Measurements from ENCODE around the gene FGF12.

GRCh38 chr3:192639987-192640386 is 87.4 kb downstream of the FGF12 start:
- TF ChIP-seq POLR2AphosphoS5 (IDR thresholded peaks at IDR 0.05; ENCODE audit: low read depth, low read length) (no peak), CTCF (IDR thresholded peaks at IDR 0.05) (no peak), REST (IDR thresholded peaks at IDR 0.05; ENCODE audit: insufficient read depth in 1 of 2, low read depth in 2 of 2, low read length in 1 of 2) (no peak), TCF7L2 (IDR thresholded peaks at IDR 0.05; ENCODE audit: low read depth, low read length) (no peak), SIN3A (IDR thresholded peaks at IDR 0.05; ENCODE audit: borderline replicate concordance, insufficient read depth, low read depth, low read length) (no peak)

Measured in Panc1 (cell line).